HepG2 (cell line): ENCODE results near the gene SSBP2. TPM values are rescaled to one million over a fixed set of nuclear protein-coding genes. Genes with fewer than 3 reads are reported as not detected.

Experiments
- BHLHE40 ChIP-seq: IDR thresholded peaks from 2 replicates; pipeline ENCODE4 v1.6.1; 2011; ENCODE audit warnings: low read length, improper control_type of control experiment
- CEBPB ChIP-seq: IDR thresholded peaks from 2 replicates; pipeline ENCODE4 v1.6.1; 2011; ENCODE audit warnings: low read depth, low read length, improper control_type of control experiment, borderline replicate concordance
- GLI4 ChIP-seq: sonication (generic); formaldehyde crosslinking; IDR thresholded peaks from 2 replicates; pipeline ENCODE4 v1.5.1; 2020; ENCODE audit warnings: missing genetic modification reagents, mild to moderate bottlenecking, moderate library complexity, borderline replicate concordance
- MAZ ChIP-seq, 2 experiments: sonication (generic) in 1 of 2; formaldehyde crosslinking in 1 of 2; IDR thresholded peaks; 2 replicates each; pipeline versions ENCODE4 v1.5.0 to v1.6.1; 2012 to 2020; ENCODE audit warnings: low read depth in 2 of 2, mild to moderate bottlenecking in 2 of 2, borderline replicate concordance in 1 of 2, improper control_type of control experiment in 1 of 2, low read length in 1 of 2, missing genetic modification reagents in 1 of 2, moderate library complexity in 1 of 2
- MEIS1 ChIP-seq: sonication (generic); formaldehyde crosslinking; IDR thresholded peaks from 2 replicates; pipeline ENCODE4 v1.9.0; 2021; ENCODE audit warnings: mild to moderate bottlenecking, missing genetic modification reagents, moderate library complexity, borderline replicate concordance
- NFIC ChIP-seq: IDR thresholded peaks from 2 replicates; pipeline ENCODE4 v1.6.1; 2012; ENCODE audit warnings: mild to moderate bottlenecking, low read length, inconsistent platforms
- PPARG ChIP-seq: conservative IDR thresholded peaks from 2 replicates; pipeline ENCODE4 v1.6.1; 2016; ENCODE audit warnings: missing biosample characterization, missing genetic modification reagents
- SRSF4 ChIP-seq: fragments of 200-400 bp; formaldehyde crosslinking; IDR thresholded peaks from one replicate; pipeline ENCODE4 v1.6.1; 2018; ENCODE audit warnings: mild to moderate bottlenecking, low read depth, low read length, moderate library complexity; ENCODE audit not compliant: poor library complexity, severe bottlenecking
- ZBTB3 ChIP-seq: sonication (generic); formaldehyde crosslinking; IDR thresholded peaks from 2 replicates; pipeline ENCODE4 v1.4.0; 2020; ENCODE audit warnings: low read depth, mild to moderate bottlenecking, moderate library complexity, missing genetic modification reagents, borderline replicate concordance
- ZNF256 ChIP-seq: sonication (generic); formaldehyde crosslinking; conservative IDR thresholded peaks from 2 replicates; pipeline ENCODE4 v1.4.0; 2020; ENCODE audit warnings: missing genetic modification reagents
- ZNF350 ChIP-seq: sonication (generic); formaldehyde crosslinking; IDR thresholded peaks from 2 replicates; pipeline ENCODE4 v1.4.0; 2020; ENCODE audit warnings: mild to moderate bottlenecking, low read depth, missing genetic modification reagents, borderline replicate concordance
- ZNF543 ChIP-seq: sonication (generic); formaldehyde crosslinking; IDR thresholded peaks from 2 replicates; pipeline ENCODE4 v1.4.0; 2020; ENCODE audit warnings: mild to moderate bottlenecking, missing genetic modification reagents
- ZNF724P ChIP-seq: sonication (generic); formaldehyde crosslinking; IDR thresholded peaks from 2 replicates; pipeline ENCODE4 v1.8.0; 2022; ENCODE audit warnings: missing genetic modification reagents, borderline replicate concordance
- ZNF746 ChIP-seq: sonication (generic); formaldehyde crosslinking; IDR thresholded peaks from 2 replicates; pipeline ENCODE4 v1.8.0; 2022; ENCODE audit warnings: mild to moderate bottlenecking, missing genetic modification reagents
- ZSCAN20 ChIP-seq: sonication (generic); formaldehyde crosslinking; IDR thresholded peaks from 2 replicates; pipeline ENCODE4 v1.4.0; 2020; ENCODE audit warnings: missing genetic modification reagents, mild to moderate bottlenecking, borderline replicate concordance
- polyA plus RNA-seq, 8 experiments: library from polyadenylated mRNA; depleted of rRNA in 3 of 8; stranded (reverse) in 7 of 8; unstranded in 1 of 8; fragments of >200 nt; fragmentation: Illumina TruSeq in 4 of 8; extraction: Trizol in 4 of 8; gene quantifications; 2 replicates each; pipeline versions ENCODE4 v1.2.1 to v1.2.3, GENCODE V29; 2011 to 2016; ENCODE audit warnings: low read depth in 4 of 8, missing spikeins in 1 of 8, mixed read lengths in 1 of 8; ENCODE audit not compliant: insufficient read depth in 1 of 8
- total RNA-seq, 5 experiments: library from RNA; depleted of rRNA; stranded (reverse); fragments of >200 nt; fragmentation: Illumina TruSeq; extraction: Trizol; gene quantifications; 2 replicates each; pipeline ENCODE4 v1.2.3, GENCODE V29; 2016; ENCODE audit warnings: low read depth in 1 of 5
- TF ChIP-seq, protein P1 (sequence below): sonication (generic); formaldehyde crosslinking; IDR thresholded peaks from 2 replicates; pipeline ENCODE4 v1.4.0; 2020; ENCODE audit warnings: mild to moderate bottlenecking, missing genetic modification reagents, borderline replicate concordance
- TF ChIP-seq, protein P2 (sequence below): IDR thresholded peaks from 2 replicates; pipeline ENCODE4 v1.6.1; 2012; ENCODE audit warnings: inconsistent platforms
- TF ChIP-seq, protein P3 (sequence below): sonication (generic); formaldehyde crosslinking; IDR thresholded peaks from 2 replicates; pipeline ENCODE4 v1.9.0; 2022; ENCODE audit warnings: missing genetic modification reagents, mild to moderate bottlenecking, borderline replicate concordance
- TF ChIP-seq, protein P4 (sequence below): IDR thresholded peaks from 2 replicates; pipeline ENCODE4 v1.6.1; 2016; ENCODE audit warnings: control low read depth
- TF ChIP-seq, protein P5 (sequence below): sonication (generic); formaldehyde crosslinking; IDR thresholded peaks from 2 replicates; pipeline ENCODE4 v1.4.0; 2020; ENCODE audit warnings: missing genetic modification reagents, borderline replicate concordance

SSBP2 gene
- total and polyA plus RNA-seq, 2 of the 13 experiments (the other 11 are each of a cell fraction or from before 2014, with no cell fraction given) = 0.16 TPM; not detected in 1

DNA sequence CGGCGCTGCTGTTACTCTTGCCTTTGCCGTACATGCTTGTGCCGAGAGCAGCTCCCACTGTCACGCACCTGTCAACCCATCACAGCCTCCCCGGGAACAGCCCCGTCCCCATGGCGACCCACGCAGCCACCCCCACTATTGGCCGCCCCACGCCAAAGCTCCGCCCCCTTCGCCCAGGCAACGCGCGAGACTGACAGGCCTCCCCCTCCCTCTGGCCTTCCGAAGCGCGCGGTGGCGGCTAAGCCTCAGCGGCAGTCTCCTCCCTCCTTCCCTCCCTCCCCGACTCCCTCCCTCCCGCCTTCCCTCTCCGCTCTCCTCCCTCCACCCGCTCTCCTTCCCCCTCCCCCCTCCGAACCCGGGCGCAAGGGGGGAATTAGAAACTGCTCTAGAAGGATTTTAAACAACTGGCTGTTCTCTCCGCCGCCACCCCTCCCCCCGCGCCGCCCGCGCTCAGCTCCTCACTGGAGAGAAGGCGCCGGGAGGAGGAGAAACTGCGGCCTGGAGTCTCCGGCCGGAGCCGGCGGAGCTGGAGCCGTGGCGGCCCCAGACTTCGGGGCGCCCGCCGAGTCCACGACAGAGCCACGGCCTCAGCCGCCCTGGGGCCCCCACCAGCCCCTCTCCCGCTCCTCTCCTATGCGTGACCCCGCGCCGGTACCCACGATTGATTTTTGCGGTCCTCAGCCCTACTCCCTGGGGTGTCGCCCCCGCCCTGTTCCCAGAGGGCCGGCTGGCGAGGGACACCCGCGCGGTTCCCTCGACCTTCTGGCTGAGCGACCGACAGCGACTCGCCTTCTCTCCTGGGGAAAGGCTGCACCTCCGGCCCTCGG is at the start of gene SSBP2 (continued):
- TF ChIP-seq, protein P1, sequence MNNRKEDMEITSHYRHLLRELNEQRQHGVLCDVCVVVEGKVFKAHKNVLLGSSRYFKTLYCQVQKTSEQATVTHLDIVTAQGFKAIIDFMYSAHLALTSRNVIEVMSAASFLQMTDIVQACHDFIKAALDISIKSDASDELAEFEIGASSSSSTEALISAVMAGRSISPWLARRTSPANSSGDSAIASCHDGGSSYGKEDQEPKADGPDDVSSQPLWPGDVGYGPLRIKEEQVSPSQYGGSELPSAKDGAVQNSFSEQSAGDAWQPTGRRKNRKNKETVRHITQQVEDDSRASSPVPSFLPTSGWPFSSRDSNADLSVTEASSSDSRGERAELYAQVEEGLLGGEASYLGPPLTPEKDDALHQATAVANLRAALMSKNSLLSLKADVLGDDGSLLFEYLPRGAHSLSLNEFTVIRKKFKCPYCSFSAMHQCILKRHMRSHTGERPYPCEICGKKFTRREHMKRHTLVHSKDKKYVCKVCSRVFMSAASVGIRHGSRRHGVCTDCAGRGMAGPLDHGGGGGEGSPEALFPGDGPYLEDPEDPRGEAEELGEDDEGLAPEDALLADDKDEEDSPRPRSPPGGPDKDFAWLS (CRISPR knock-in tag) = no peak
- TF ChIP-seq ZNF543 (CRISPR knock-in tag) = no peak
- TF ChIP-seq, protein P2, sequence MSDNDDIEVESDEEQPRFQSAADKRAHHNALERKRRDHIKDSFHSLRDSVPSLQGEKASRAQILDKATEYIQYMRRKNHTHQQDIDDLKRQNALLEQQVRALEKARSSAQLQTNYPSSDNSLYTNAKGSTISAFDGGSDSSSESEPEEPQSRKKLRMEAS = peak; percentile 13
- TF ChIP-seq MEIS1 (CRISPR knock-in tag) = peak; percentile 87; the same call in 1 of the 2 replicates
- TF ChIP-seq, protein P3, sequence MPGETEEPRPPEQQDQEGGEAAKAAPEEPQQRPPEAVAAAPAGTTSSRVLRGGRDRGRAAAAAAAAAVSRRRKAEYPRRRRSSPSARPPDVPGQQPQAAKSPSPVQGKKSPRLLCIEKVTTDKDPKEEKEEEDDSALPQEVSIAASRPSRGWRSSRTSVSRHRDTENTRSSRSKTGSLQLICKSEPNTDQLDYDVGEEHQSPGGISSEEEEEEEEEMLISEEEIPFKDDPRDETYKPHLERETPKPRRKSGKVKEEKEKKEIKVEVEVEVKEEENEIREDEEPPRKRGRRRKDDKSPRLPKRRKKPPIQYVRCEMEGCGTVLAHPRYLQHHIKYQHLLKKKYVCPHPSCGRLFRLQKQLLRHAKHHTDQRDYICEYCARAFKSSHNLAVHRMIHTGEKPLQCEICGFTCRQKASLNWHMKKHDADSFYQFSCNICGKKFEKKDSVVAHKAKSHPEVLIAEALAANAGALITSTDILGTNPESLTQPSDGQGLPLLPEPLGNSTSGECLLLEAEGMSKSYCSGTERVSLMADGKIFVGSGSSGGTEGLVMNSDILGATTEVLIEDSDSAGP (CRISPR knock-in tag) = peak; percentile 36; the same call in 1 of the 2 replicates
- TF ChIP-seq, protein P4, sequence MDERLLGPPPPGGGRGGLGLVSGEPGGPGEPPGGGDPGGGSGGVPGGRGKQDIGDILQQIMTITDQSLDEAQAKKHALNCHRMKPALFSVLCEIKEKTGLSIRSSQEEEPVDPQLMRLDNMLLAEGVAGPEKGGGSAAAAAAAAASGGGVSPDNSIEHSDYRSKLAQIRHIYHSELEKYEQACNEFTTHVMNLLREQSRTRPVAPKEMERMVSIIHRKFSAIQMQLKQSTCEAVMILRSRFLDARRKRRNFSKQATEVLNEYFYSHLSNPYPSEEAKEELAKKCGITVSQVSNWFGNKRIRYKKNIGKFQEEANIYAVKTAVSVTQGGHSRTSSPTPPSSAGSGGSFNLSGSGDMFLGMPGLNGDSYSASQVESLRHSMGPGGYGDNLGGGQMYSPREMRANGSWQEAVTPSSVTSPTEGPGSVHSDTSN (CRISPR knock-in tag) = peak; percentile 88
- TF ChIP-seq CEBPB = no peak
- TF ChIP-seq ZNF724P (CRISPR knock-in tag) = no peak
- no peak for TF ChIP-seq ZBTB3 (CRISPR knock-in tag)
- no peak for TF ChIP-seq PPARG (CRISPR knock-in tag)
- TF ChIP-seq ZNF350 (CRISPR knock-in tag) = peak; percentile 25; the same call in 1 of the 2 replicates
- no peak for TF ChIP-seq GLI4 (CRISPR knock-in tag)
- no peak for TF ChIP-seq BHLHE40
- no peak for TF ChIP-seq ZNF256 (CRISPR knock-in tag)
- no peak for TF ChIP-seq ZSCAN20 (CRISPR knock-in tag)
- no peak for TF ChIP-seq NFIC
- TF ChIP-seq ZNF746 (CRISPR knock-in tag) = peak; percentile 94
- TF ChIP-seq SRSF4 = no peak
- TF ChIP-seq, protein P5, sequence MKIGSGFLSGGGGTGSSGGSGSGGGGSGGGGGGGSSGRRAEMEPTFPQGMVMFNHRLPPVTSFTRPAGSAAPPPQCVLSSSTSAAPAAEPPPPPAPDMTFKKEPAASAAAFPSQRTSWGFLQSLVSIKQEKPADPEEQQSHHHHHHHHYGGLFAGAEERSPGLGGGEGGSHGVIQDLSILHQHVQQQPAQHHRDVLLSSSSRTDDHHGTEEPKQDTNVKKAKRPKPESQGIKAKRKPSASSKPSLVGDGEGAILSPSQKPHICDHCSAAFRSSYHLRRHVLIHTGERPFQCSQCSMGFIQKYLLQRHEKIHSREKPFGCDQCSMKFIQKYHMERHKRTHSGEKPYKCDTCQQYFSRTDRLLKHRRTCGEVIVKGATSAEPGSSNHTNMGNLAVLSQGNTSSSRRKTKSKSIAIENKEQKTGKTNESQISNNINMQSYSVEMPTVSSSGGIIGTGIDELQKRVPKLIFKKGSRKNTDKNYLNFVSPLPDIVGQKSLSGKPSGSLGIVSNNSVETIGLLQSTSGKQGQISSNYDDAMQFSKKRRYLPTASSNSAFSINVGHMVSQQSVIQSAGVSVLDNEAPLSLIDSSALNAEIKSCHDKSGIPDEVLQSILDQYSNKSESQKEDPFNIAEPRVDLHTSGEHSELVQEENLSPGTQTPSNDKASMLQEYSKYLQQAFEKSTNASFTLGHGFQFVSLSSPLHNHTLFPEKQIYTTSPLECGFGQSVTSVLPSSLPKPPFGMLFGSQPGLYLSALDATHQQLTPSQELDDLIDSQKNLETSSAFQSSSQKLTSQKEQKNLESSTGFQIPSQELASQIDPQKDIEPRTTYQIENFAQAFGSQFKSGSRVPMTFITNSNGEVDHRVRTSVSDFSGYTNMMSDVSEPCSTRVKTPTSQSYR = peak; percentile 63; the same call in 1 of the 2 replicates
- TF ChIP-seq MAZ (IDR thresholded peaks at IDR 0.05; ENCODE audit: borderline replicate concordance, low read depth, low read length) = no peak; the same call in 1 of the 2 replicates
- peak; percentile 60; the same call in 1 of the 2 replicates for TF ChIP-seq MAZ (CRISPR knock-in tag; IDR thresholded peaks at IDR 0.05; ENCODE audit: low read depth)
